Measurements from ENCODE around the gene ILF3. TPM values are rescaled to one million over a fixed set of nuclear protein-coding genes. Genes with fewer than 3 reads are reported as not detected.
A peak's percentile ranks its signal among the peaks of the same experiment; 100 is the strongest.

The ILF3 gene
- total RNA-seq, 1 donor from 2014 or later: 536 TPM

GRCh38 chr19:10724573-10725071 lies 70.5 kb downstream of the ILF3 start:
- no peak for DNase-seq
- no peak overlapping the region for H3K27ac Mint-ChIP-seq (ENCODE audit: unreplicated experiment)
- H3K4me1 Mint-ChIP-seq (ENCODE audit: low read depth, unreplicated experiment): peaks cover 14% of the 10 kb centered on the region
- H3K36me3 Mint-ChIP-seq (ENCODE audit: unreplicated experiment): no peaks in the 10 kb centered on the region
- H3K4me3 Mint-ChIP-seq (ENCODE audit: unreplicated experiment): no peak overlapping the region
- peaks cover 2% of the 10 kb centered on the region for H3K9me3 Mint-ChIP-seq (ENCODE audit: unreplicated experiment)
- H3K27me3 Mint-ChIP-seq (ENCODE audit: unreplicated experiment): peaks cover 3% of the 10 kb centered on the region
- no peak for TF ChIP-seq CTCF (IDR thresholded peaks at IDR 0.05; ENCODE audit: partially characterized antibody, unreplicated experiment)

GRCh38 chr19:10725415-10725814 lies 71.3 kb downstream of the ILF3 start:
- H3K27ac Mint-ChIP-seq (ENCODE audit: unreplicated experiment): no peak overlapping the region
- no peak for DNase-seq
- peaks cover 2% of the 10 kb centered on the region for H3K27me3 Mint-ChIP-seq (ENCODE audit: unreplicated experiment)
- peaks cover 2% of the 10 kb centered on the region for H3K9me3 Mint-ChIP-seq (ENCODE audit: unreplicated experiment)
- no peak overlapping the region for H3K4me3 Mint-ChIP-seq (ENCODE audit: unreplicated experiment)
- H3K4me1 Mint-ChIP-seq (ENCODE audit: low read depth, unreplicated experiment): peaks cover 11% of the 10 kb centered on the region
- TF ChIP-seq CTCF (IDR thresholded peaks at IDR 0.05; ENCODE audit: partially characterized antibody, unreplicated experiment): no peak
- no peaks in the 10 kb centered on the region for H3K36me3 Mint-ChIP-seq (ENCODE audit: unreplicated experiment)

GRCh38 chr19:10726268-10726667 lies 72.1 kb downstream of the ILF3 start:
- peaks cover 11% of the 10 kb centered on the region for H3K4me1 Mint-ChIP-seq (ENCODE audit: low read depth, unreplicated experiment)
- TF ChIP-seq CTCF (IDR thresholded peaks at IDR 0.05; ENCODE audit: partially characterized antibody, unreplicated experiment): no peak
- no peaks in the 10 kb centered on the region for H3K36me3 Mint-ChIP-seq (ENCODE audit: unreplicated experiment)
- no peak for DNase-seq
- peaks cover 2% of the 10 kb centered on the region for H3K27me3 Mint-ChIP-seq (ENCODE audit: unreplicated experiment)
- peaks cover 2% of the 10 kb centered on the region for H3K9me3 Mint-ChIP-seq (ENCODE audit: unreplicated experiment)
- no peak overlapping the region for H3K27ac Mint-ChIP-seq (ENCODE audit: unreplicated experiment)
- H3K4me3 Mint-ChIP-seq (ENCODE audit: unreplicated experiment): peak overlapping the region; percentile 63

- Mint-ChIP-seq H3K36me3 (ENCODE audit: unreplicated experiment) (no peaks in the 10 kb centered on the region), H3K4me3 (ENCODE audit: unreplicated experiment) (no peak overlapping the region), H3K27ac (ENCODE audit: unreplicated experiment) (no peak overlapping the region), H3K4me1 (ENCODE audit: low read depth, unreplicated experiment) (peaks cover 9% of the 10 kb centered on the region), H3K9me3 (ENCODE audit: unreplicated experiment) (peaks cover 4% of the 10 kb centered on the region), H3K27me3 (ENCODE audit: unreplicated experiment) (peaks cover 2% of the 10 kb centered on the region)
- DNase-seq: no peak
- no peak for TF ChIP-seq CTCF (IDR thresholded peaks at IDR 0.05; ENCODE audit: partially characterized antibody, unreplicated experiment)
These were observed 73.6 kb downstream of the ILF3 start for GRCh38 chr19:10727685-10728201.

GRCh38 chr19:10729411-10729810 lies 75.3 kb downstream of the ILF3 start:
- Mint-ChIP-seq H3K27me3 (ENCODE audit: unreplicated experiment) (peaks cover under 1% of the 10 kb centered on the region), H3K36me3 (ENCODE audit: unreplicated experiment) (no peaks in the 10 kb centered on the region), H3K9me3 (ENCODE audit: unreplicated experiment) (peaks cover 4% of the 10 kb centered on the region), H3K4me1 (ENCODE audit: low read depth, unreplicated experiment) (peaks cover 8% of the 10 kb centered on the region), H3K4me3 (ENCODE audit: unreplicated experiment) (no peak overlapping the region), H3K27ac (ENCODE audit: unreplicated experiment) (no peak overlapping the region)
- TF ChIP-seq CTCF (IDR thresholded peaks at IDR 0.05; ENCODE audit: partially characterized antibody, unreplicated experiment): no peak
- no peak for DNase-seq
